GM21367 (cell line): Measurements from ENCODE around the gene RNF157.
"Not testable (repeated sequence)": the region's sequence is repeated elsewhere in the genome, so short reads cannot be mapped to it uniquely, and the experiment has no call there.

Source experiments
- ATAC-seq: cut with Tn5 transposase; IDR thresholded peaks from one replicate; pipeline ENCODE4 v1.9.1; 2021; ENCODE audit not compliant: unreplicated experiment

RNF157 gene

GRCh38 chr17:76193591-76193990 lies 46.7 kb downstream of the RNF157 start:
- no peak for ATAC-seq

DNA sequence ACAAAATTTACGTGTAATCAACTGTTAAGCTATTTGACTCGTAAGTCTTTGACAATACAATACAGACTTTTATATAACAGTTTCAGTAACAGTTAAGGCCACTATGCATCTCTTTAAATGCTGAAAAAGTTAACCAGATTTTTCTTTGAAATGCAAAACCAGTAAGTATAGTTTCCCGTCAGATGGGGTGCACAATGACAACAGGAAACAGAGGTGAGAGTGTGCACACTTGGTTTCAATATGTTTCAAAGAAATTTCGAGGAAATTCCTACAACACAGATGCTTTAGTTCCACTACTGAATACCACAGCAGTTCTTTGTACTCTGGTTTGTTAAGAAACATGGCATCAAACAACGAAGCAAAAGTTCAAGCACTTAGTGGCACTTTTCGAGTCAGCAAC lies 48.4 kb downstream of the RNF157 start:
- peak; percentile 58 for ATAC-seq

DNA sequence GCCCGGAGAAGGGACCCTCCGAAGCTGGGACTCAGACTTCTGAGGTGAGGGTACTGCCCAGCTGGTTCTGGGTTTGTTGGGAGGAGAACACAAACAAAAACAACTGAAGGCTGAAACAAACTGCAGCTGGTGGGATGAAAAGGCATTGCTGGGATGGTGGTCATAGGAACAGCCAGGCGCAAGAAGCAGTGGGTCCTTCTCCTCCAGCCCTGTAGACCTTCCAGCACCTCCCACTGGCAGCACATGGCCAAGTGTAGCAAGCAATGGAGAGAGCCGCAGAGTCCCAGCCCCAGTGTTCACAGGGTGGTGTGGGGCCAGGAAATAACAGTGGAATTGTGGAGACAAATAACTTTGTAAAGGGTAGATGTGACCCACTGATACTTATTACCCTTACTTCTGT lies 50.6 kb downstream of the RNF157 start:
- ATAC-seq: no peak

GRCh38 chr17:76189247-76189646 lies 51.0 kb downstream of the RNF157 start:
- ATAC-seq: no peak

DNA sequence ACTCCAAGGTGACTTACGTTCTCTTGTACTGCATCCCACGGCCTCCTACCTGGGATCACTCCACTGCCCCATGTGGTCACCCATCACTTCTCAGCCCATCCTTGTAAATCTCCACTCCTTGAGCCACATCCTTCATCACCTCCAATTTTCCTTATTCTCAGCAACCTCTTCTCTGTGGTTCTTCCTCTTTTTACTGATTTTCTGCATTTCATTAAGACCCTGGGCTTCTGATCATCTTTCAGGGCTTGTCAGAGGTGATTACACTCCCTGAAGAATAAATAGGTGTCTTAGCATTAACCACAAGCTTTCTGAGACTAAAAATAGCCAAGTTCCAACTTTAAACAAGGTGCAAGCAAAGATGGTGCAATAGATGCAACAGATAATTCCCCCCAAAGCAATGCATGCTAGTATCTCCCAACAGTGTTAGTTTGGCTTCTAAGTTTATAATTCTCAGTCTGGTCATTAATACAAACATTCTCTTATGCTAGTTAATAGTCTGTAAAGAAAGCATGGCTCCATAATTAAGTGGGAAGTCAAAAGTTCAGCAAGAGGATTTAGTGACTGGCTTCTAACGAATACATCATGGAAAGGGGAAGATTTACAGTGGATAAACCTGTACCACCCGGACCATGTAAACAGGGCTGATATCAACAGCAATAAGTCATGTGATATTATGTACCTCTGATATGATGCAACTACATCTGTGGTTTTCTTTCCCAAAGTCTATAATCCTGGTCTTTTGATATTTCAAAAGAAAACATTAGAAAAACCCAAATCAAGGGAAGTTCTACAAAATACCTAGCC lies 51.9 kb downstream of the RNF157 start:
- ATAC-seq: no peak

GRCh38 chr17:76186774-76187173 lies 53.5 kb downstream of the RNF157 start:
- not testable (repeated sequence) for ATAC-seq

DNA sequence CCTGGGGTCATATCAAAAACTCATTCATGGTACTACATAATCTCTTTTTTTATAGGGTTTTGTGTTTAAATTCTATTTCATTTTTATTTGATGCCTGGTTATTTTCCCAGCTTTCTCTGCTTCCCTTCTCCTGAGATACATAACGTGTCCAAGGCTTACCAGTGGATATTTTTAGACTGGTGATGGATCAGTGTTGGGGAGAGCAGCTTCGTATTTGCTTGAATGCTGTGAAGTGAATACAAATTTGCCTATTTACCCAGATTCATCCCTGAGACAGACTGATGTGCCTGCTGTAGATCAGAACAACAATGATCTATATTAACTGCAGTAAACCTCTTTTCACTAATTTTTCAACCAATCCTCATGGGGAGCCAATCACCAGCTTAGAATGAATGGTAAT lies 56.0 kb downstream of the RNF157 start:
- ATAC-seq: no peak

DNA sequence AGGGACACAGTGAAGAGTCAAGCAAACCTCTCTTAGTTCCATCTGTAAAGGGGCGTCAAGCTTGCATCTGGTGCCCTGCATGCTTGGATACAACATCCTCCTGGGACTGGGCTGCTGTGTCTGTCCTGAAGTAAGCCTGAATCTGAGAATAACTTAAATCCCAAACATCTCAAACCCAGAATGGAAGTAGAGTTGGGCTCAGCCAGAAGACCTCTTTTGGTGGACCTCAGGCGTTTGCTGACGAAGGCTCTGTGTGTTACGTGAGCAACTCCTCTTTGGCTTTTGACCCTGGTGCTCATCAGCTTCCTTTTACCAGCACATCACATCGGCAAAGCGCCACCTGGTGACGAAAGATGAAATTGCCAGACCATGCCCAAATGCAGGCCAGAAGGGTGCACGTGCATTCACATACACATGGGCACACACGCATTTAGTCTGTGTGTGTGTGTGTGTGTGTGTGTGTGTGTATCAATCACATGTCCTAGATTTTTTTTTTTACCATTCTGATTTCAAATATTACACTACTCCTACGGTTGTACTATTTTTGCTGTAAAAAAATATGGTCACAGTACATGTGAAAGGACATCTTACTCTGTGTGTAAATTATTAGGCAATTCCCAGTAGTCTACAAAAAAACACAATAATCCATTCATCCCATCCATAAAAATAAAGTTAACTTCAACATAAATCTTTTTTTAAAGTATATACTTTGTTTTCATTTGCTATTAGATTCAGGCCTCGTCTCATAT lies 58.1 kb downstream of the RNF157 start:
- ATAC-seq: no peak

DNA sequence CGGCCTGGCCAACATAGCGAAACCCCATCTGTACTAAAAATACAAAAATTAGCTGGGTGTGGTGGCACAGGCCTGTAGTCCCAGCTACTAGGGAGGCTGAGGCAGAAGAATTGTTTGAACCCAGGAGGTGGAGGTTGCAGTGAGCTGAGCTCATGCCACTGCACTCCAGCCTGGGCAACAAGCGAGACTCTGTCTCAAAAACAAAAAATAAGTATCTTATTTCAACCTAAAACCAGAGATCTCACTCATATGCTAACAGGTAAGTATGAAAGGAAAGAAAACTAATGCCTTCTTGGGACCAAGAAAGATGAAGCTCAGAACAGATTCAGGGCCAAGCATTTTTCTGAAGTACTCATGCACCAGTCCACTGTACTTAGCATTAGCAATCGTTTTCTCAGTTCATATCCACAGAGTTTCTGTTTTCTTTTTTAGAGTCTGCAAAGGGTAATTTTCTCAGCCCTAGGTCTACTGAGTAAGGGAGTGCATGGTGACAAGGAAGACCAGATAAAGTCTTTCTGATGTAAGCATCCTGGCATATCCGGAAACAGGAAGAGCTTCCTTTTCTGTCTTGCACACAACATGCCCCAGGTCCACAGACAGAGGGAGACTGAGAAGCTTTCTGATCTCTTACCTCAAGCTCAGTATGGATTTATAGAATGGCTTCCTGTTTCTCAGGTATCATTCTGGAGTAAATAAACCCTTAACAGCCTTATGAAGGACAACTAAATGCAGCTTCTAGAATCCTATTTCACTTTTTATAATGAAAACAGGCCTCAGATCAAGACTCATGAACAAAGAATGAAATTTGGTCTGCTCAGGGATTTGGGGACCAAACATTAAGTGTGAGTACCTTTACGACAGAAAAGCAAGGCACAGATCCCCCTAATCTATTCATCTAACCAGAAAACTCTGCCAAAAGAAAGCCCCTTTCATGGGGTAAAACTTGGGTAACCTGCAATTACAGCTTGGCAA lies 60.5 kb downstream of the RNF157 start:
- no peak for ATAC-seq

GRCh38 chr17:76178124-76178523 lies 62.2 kb downstream of the RNF157 start:
- no peak for ATAC-seq

GRCh38 chr17:76176701-76177574 lies 63.4 kb downstream of the RNF157 start:
- no peak for ATAC-seq

GRCh38 chr17:76174037-76174436 lies 66.3 kb downstream of the RNF157 start:
- no peak for ATAC-seq

DNA sequence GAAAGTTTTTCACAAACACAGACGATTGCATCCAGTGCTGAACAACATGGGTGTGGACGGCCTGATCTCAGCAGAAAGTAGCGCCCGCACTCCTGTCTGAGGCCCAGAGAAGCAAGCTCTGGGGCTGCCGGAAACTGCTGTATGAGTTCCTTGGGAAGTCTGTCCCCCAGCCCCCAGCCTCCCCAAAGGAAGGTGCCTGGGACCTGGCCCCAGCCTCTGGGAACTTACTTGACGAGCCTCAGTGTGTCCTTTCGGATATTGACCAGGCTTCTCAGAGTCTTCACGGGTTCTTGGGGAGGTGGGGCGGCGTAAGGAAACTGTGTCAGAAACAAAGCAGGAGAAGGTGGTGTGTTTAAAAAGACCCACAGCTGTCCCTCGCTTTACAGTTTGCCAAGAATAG lies 66.8 kb downstream of the RNF157 start:
- no peak for ATAC-seq

GRCh38 chr17:76171706-76172105 lies 68.6 kb downstream of the RNF157 start:
- no peak for ATAC-seq

GRCh38 chr17:76170114-76170513 lies 70.2 kb downstream of the RNF157 start:
- ATAC-seq: no peak

- no peak for ATAC-seq
Measured at GRCh38 chr17:76166906-76167305, 73.4 kb downstream of the RNF157 start.

- ATAC-seq: no peak
Measured at GRCh38 chr17:76166168-76166567, 74.1 kb downstream of the RNF157 start.

GRCh38 chr17:76164331-76164730 lies 76.0 kb downstream of the RNF157 start:
- no peak for ATAC-seq

GRCh38 chr17:76163919-76164318 lies 76.4 kb downstream of the RNF157 start:
- ATAC-seq: no peak

- ATAC-seq: no peak
Measured at GRCh38 chr17:76161619-76162266, 78.5 kb downstream of the RNF157 start.
